Muscle layer of duodenum (tissue), 2 donors: ENCODE measurements around the gene DIO1.
"Not testable (repeated sequence)": the region's sequence is repeated elsewhere in the genome, so short reads cannot be mapped to it uniquely, and the experiment has no call there.

Experiments
- H3K27ac ChIP-seq: one replicate; pipeline ENCODE4 v1.7.0; 2013; ENCODE audit warnings: mild to moderate bottlenecking, low read length
- H3K27me3 ChIP-seq: one replicate; pipeline ENCODE4 v1.7.0; 2013; ENCODE audit warnings: low read depth, mild to moderate bottlenecking, control low read depth, low read length
- H3K36me3 ChIP-seq, 2 donors: one replicate each; pipeline ENCODE4 v1.7.0; 2013; ENCODE audit warnings: low read length in 2 of 2, control low read depth in 1 of 2, mild to moderate bottlenecking in 1 of 2; ENCODE audit not compliant: insufficient read depth in 2 of 2, control insufficient read depth in 1 of 2
- H3K4me1 ChIP-seq, 2 donors: one replicate each; pipeline ENCODE4 v1.7.0; 2013; ENCODE audit warnings: low read length in 2 of 2, mild to moderate bottlenecking in 2 of 2, control low read depth in 1 of 2, moderate library complexity in 1 of 2; ENCODE audit not compliant: insufficient read depth in 2 of 2, control insufficient read depth in 1 of 2
- H3K4me3 ChIP-seq, 2 donors: one replicate each; pipeline ENCODE4 v1.7.0; 2013; ENCODE audit warnings: low read length in 2 of 2, low read depth in 1 of 2, mild to moderate bottlenecking in 1 of 2
- H3K9me3 ChIP-seq, 2 donors: one replicate each; pipeline ENCODE4 v1.7.0; 2013; ENCODE audit warnings: low read length in 2 of 2, control low read depth in 1 of 2, mild to moderate bottlenecking in 1 of 2; ENCODE audit not compliant: control insufficient read depth in 1 of 2
- donor health status: healthy.

Gene DIO1

DNA sequence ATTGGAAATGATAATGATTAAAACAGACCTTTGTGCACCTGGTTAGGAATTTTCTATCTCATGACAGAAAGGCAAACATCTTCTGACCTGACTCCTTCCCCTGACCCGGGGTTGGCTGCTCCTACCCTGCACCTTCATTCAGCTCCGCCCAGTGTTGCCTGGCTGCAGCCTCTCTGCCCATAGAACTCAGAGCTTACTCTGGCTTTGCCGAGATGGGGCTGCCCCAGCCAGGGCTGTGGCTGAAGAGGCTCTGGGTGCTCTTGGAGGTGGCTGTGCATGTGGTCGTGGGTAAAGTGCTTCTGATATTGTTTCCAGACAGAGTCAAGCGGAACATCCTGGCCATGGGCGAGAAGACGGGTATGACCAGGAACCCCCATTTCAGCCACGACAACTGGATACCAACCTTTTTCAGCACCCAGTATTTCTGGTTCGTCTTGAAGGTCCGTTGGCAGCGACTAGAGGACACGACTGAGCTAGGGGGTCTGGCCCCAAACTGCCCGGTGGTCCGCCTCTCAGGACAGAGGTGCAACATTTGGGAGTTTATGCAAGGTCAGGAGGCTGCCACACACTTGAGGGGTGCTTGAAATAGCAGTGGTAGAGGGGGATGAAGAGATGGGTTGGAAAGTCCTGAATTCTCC is at the start of gene DIO1:
Gene DIO1, plus strand, starts transcription at position 189 of the 638 bp plus-strand sequence. Its CDS starts 24 bp downstream, at position 213.
- H3K4me1 ChIP-seq: peaks cover 4 to 22% of the 10 kb centered on the region in 2 donors
- no peak within 1 kb of the TSS for H3K4me3 ChIP-seq
- H3K9me3 ChIP-seq: no peaks in the 10 kb centered on the region
- no peaks in the 10 kb centered on the region for H3K36me3 ChIP-seq
- H3K27ac ChIP-seq: no peak within 1 kb of the TSS
- H3K27me3 ChIP-seq: no peaks in the 10 kb centered on the region

DNA sequence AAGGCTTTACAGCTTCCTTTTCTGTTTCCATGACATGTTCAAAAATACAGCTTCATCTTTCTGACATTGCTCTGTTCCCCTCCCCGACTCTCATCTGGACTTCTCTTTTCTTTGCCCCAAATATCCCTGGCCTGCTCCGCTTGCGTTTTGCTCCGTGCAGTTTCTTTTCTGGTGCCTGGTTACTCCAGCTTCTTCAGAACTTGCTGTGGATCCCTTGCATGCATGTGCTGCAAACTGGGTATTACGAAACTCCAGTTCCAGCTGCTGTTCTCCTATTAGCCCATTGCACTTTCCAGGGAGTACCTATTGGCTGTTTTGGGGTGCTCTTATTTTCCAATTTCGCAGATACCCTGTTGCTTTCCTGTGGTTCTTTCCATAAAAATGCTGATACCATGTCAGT is 46.0 kb upstream of the DIO1 start:
- Histone ChIP-seq H3K27me3 (no peaks in the 10 kb centered on the region), H3K4me1 (no peaks in the 10 kb centered on the region), H3K4me3 (no peak overlapping the region), H3K9me3 (no peaks in the 10 kb centered on the region), H3K27ac (no peak overlapping the region), H3K36me3 (peaks cover 13 to 14% of the 10 kb centered on the region in 2 donors)

- Histone ChIP-seq H3K9me3 (no peaks in the 10 kb centered on the region), H3K27me3 (no peaks in the 10 kb centered on the region), H3K4me3 (no peak overlapping the region), H3K36me3 (peaks cover 26 to 27% of the 10 kb centered on the region in 2 donors), H3K27ac (no peak overlapping the region), H3K4me1 (no peaks in the 10 kb centered on the region)
These were observed 43.8 kb upstream of the DIO1 start for GRCh38 chr1:53850082-53850673.

DNA sequence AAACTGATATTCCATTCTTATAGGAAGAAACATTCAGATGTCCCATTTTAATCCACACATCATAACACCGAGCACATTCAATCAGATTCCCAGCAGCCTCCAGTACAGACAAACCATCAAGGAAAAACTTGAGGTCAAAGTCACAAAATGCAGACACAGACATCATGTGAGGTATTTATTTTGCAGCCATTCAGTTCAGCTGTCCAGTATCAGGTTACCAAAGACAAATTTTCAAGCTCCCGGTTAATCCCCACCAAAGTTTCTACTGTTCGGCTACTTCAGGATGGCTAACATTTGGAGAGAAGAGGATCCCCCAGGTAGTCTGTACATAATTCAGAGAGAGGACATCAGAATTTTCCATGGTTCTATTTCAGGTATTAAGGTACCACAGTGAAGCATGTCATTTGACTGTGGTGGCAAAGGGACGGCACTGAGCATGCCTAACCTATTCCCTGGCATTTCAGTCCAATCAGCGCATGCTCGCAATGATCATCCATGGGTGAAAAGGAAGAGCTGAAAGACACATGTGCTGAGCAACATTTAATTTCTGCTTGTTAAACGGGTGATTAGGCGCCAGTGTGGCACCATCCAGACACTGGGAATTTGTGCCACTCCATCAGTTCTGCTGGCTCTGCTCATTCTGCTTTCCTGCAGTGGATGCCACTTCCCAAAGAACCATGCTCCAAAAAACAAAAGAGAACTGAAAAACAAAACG is 42.3 kb upstream of the DIO1 start:
- H3K4me1 ChIP-seq: no peaks in the 10 kb centered on the region
- no peak overlapping the region for H3K27ac ChIP-seq
- peaks cover 39 to 42% of the 10 kb centered on the region in 2 donors for H3K36me3 ChIP-seq
- H3K9me3 ChIP-seq: no peaks in the 10 kb centered on the region
- no peaks in the 10 kb centered on the region for H3K27me3 ChIP-seq
- no peak overlapping the region for H3K4me3 ChIP-seq

GRCh38 chr1:53860967-53861411 is 33.0 kb upstream of the DIO1 start:
- Histone ChIP-seq H3K27ac (no peak overlapping the region), H3K36me3 (peaks cover 32 to 56% of the 10 kb centered on the region in 2 donors), H3K9me3 (no peaks in the 10 kb centered on the region), H3K4me1 (no peaks in the 10 kb centered on the region), H3K27me3 (no peaks in the 10 kb centered on the region), H3K4me3 (no peak overlapping the region)

DNA sequence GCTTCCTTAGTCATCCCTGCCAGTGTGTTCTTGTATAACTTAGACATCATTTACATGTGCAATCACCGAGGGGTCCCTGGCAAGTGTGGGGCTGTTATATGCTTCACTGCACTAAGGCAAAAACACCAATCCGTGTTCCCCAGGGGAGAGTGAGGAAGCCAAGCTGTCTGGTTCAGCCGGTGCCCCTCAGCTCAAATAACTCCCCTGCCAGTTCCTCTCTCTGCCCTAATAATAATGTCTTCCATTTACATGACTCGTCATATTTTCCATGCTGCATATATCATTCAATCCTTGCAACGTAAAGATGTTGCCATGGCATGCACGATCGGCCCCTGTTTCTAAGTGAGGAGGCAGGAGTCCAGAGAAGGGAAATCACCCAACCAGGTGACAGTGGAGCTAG is 31.5 kb upstream of the DIO1 start:
- no peaks in the 10 kb centered on the region for H3K27me3 ChIP-seq
- no peak overlapping the region for H3K4me3 ChIP-seq
- H3K27ac ChIP-seq: no peak overlapping the region
- no peaks in the 10 kb centered on the region for H3K9me3 ChIP-seq
- no peaks in the 10 kb centered on the region for H3K4me1 ChIP-seq
- H3K36me3 ChIP-seq: peaks cover 28 to 49% of the 10 kb centered on the region in 2 donors

- no peak overlapping the region for H3K4me3 ChIP-seq
- H3K9me3 ChIP-seq: no peaks in the 10 kb centered on the region
- H3K27ac ChIP-seq: no peak overlapping the region
- H3K27me3 ChIP-seq: no peaks in the 10 kb centered on the region
- H3K36me3 ChIP-seq: peaks cover 15 to 51% of the 10 kb centered on the region in 2 donors
- no peaks in the 10 kb centered on the region for H3K4me1 ChIP-seq
These were observed 25.4 kb upstream of the DIO1 start for GRCh38 chr1:53868565-53868964.

DNA sequence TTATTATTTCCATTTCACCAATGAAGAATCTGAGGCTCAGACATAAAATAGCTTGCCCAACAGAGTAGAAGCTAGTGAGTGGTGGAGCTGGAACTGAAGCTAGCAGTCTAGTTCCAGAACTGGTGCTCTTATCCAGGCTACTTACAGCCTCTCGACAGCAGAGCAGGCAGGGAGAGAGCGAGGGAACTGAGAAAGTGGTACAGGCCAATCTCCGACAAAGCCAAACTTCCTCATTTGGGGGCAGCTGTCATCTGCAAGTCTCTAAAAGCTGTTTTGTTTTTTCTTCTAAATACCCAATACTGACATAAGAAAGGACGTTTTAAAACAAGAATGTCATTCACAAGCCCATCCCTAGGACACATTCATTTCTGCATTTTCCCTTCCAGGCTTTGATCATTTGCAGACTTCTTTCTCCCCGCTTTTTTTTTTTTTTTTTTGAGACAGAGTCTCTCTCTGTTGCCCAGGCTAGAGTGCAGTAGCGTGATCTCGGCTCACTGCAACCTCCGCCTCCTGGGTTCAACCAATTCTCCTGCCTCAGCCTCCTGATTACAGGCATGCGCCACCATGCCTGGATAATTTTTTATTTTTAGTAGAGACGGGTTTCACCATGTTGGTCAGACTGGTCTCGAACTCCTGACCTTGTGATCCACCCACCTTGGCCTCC is 24.4 kb upstream of the DIO1 start:
- peaks cover 15 to 56% of the 10 kb centered on the region in 2 donors for H3K36me3 ChIP-seq
- no peak overlapping the region for H3K4me3 ChIP-seq
- no peaks in the 10 kb centered on the region for H3K9me3 ChIP-seq
- no peak overlapping the region for H3K27ac ChIP-seq
- no peaks in the 10 kb centered on the region for H3K27me3 ChIP-seq
- no peaks in the 10 kb centered on the region for H3K4me1 ChIP-seq

- H3K4me1 ChIP-seq: no peaks in the 10 kb centered on the region
- no peak overlapping the region for H3K27ac ChIP-seq
- H3K9me3 ChIP-seq: no peaks in the 10 kb centered on the region
- H3K36me3 ChIP-seq: peaks cover 15 to 50% of the 10 kb centered on the region in 2 donors
- no peaks in the 10 kb centered on the region for H3K27me3 ChIP-seq
- H3K4me3 ChIP-seq: no peak overlapping the region
These were observed 22.8 kb upstream of the DIO1 start for GRCh38 chr1:53871221-53871620.

GRCh38 chr1:53871773-53872484 is 22.1 kb upstream of the DIO1 start:
- Histone ChIP-seq H3K4me3 (no peak overlapping the region), H3K36me3 (peaks cover 9 to 48% of the 10 kb centered on the region in 2 donors), H3K9me3 (no peaks in the 10 kb centered on the region), H3K4me1 (no peaks in the 10 kb centered on the region), H3K27me3 (no peaks in the 10 kb centered on the region), H3K27ac (no peak overlapping the region)

DNA sequence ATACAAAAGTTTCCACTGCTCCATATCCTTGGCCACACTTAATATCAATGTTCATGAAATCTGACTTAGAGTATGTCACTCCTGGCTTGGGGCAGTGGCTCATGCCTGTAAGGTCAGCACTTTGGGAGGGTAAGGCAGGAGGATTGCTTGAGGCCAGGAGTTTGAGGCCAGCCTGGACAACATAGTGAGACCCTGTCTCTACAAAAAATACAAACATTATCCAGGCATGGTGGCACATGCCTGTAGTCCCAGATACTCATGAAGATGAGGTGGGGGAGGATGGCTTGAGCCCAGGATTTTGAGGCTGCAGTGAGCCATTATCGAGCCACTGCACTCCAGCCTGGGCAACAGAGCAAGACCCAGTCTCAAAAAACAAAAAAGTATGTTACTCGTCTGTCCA is 18.8 kb upstream of the DIO1 start:
- peaks cover 26 to 55% of the 10 kb centered on the region in 2 donors for H3K36me3 ChIP-seq

More for the DNA sequence above, 18.8 kb upstream of the DIO1 start:
- not testable (repeated sequence) for H3K27ac ChIP-seq, H3K4me3 ChIP-seq, H3K27me3 ChIP-seq, H3K9me3 ChIP-seq, H3K4me1 ChIP-seq
